HepG2 (cell line): ENCODE results near the gene TOMM40L. TPM values are rescaled to one million over a fixed set of nuclear protein-coding genes. Genes with fewer than 3 reads are reported as not detected.

ENCODE experiments used
- ATAC-seq: fragments of 200-7000 bp; cut with Tn5 transposase; 3 replicates; pipeline ENCODE4 v1.9.1; 2020; ENCODE audit warnings: mild to moderate bottlenecking, moderate library complexity
- BruUV-seq: library from RNA; stranded (reverse); fragments of 400-500 nt; replicated peaks from 2 replicates; lab custom pipeline; 2021; lab: Mats Ljungman, UMichigan
- CTCF ChIA-PET: fragments of 300-600 bp; formaldehyde crosslinking; extraction: SDS; loops from one replicate; lab custom pipeline; 2021; ENCODE audit warnings: low total read pairs, inconsistent platforms, low intra/inter-chr PET ratio; lab: Yijun Ruan, JAX
- POLR2A ChIA-PET: fragments of 350-600 bp; sonication (Branson Sonifier 250); formaldehyde crosslinking; loops from one replicate; lab custom pipeline; 2020; ENCODE audit warnings: antibody characterized with exemption, inconsistent platforms; lab: Yijun Ruan, JAX
- DNase-seq: peaks from one replicate; pipeline ENCODE4 v3.0.0-alpha.2; 2015; ENCODE audit warnings: low spot score
- FAIRE-seq: peaks from 3 replicates; lab custom pipeline; 2011; peaks lifted over from hg19 to GRCh38; lab: Jason Lieb, UNC
- H2AFZ ChIP-seq: one replicate; pipeline ENCODE4 v1.6.1; 2011; ENCODE audit warnings: low read length, inconsistent platforms
- H3K27ac ChIP-seq: fragments of 300-600 bp; 3 replicates; pipeline ENCODE4 v1.8.0; 2011; ENCODE audit warnings: mixed run types, mild to moderate bottlenecking, mixed read lengths, low read length, inconsistent platforms; ENCODE audit not compliant: insufficient read depth; ENCODE audit errors: extremely low read length
- H3K27me3 ChIP-seq, 2 experiments: fragments of 200-600 bp in 1 of 2; 2 replicates in 1 of 2; 3 replicates in 1 of 2; pipeline versions ENCODE4 v1.6.0 to v1.8.0; 2011; ENCODE audit warnings: low read length in 2 of 2, mild to moderate bottlenecking in 2 of 2, moderate library complexity in 2 of 2, inconsistent platforms in 1 of 2; ENCODE audit not compliant: insufficient read depth in 2 of 2, control insufficient read depth in 1 of 2
- H3K36me3 ChIP-seq, 2 experiments: fragments of 200-600 bp in 1 of 2; replicated peaks in 1 of 2; 2 replicates in 1 of 2; 3 replicates in 1 of 2; pipeline versions ENCODE4 v1.5.1 to v1.8.0; 2011; ENCODE audit warnings: low read length in 2 of 2, inconsistent platforms in 1 of 2; ENCODE audit not compliant: insufficient read depth in 2 of 2, control insufficient read depth in 1 of 2
- H3K4me1 ChIP-seq: 2 replicates; pipeline ENCODE4 v1.5.1; 2012; ENCODE audit warnings: low read length, inconsistent platforms; ENCODE audit not compliant: insufficient read depth
- H3K4me2 ChIP-seq: 2 replicates; pipeline ENCODE4 v1.6.0; 2011; ENCODE audit warnings: low read depth, low read length, inconsistent platforms
- H3K4me3 ChIP-seq, 3 experiments: fragments of 200-600 bp in 1 of 3; sonication (generic), shearing (Covaris generic) in 1 of 3; replicated peaks in 1 of 3; 2 replicates each; pipeline ENCODE4 v1.5.1; 2011 to 2016; ENCODE audit warnings: low read length in 3 of 3, inconsistent platforms in 2 of 3, low read depth in 2 of 3, mild to moderate bottlenecking in 2 of 3, control low read depth in 1 of 3, mixed read lengths in 1 of 3; ENCODE audit not compliant: insufficient read depth in 1 of 3
- H3K79me2 ChIP-seq: one replicate; pipeline ENCODE4 v1.6.1; 2011; ENCODE audit warnings: low read length, inconsistent platforms; ENCODE audit not compliant: insufficient read depth
- H3K9ac ChIP-seq: 2 replicates; pipeline ENCODE4 v1.6.0; 2011; ENCODE audit warnings: mild to moderate bottlenecking, low read depth, low read length, inconsistent platforms; ENCODE audit not compliant: insufficient read depth
- H3K9me3 ChIP-seq: 2 replicates; pipeline ENCODE4 v1.5.1; 2012; ENCODE audit warnings: mild to moderate bottlenecking, low read length
- H4K20me1 ChIP-seq: 2 replicates; pipeline ENCODE4 v1.6.0; 2011; ENCODE audit warnings: inconsistent platforms, mild to moderate bottlenecking, low read length, moderate library complexity; ENCODE audit not compliant: insufficient read depth
- AGO1 ChIP-seq: fragments of 200-400 bp; formaldehyde crosslinking; IDR thresholded peaks from 2 replicates; pipeline ENCODE4 v1.6.1; 2017; ENCODE audit warnings: mild to moderate bottlenecking, low read depth, low read length, moderate library complexity; ENCODE audit not compliant: poor library complexity, severe bottlenecking
- DMTF1 ChIP-seq: sonication (generic); formaldehyde crosslinking; IDR thresholded peaks from 2 replicates; pipeline ENCODE4 v1.4.0; 2020; ENCODE audit warnings: mild to moderate bottlenecking, missing genetic modification reagents
- HDAC2 ChIP-seq: sonication (generic); formaldehyde crosslinking; IDR thresholded peaks from 2 replicates; pipeline ENCODE4 v1.4.0; 2020; ENCODE audit warnings: missing genetic modification reagents
- IKZF4 ChIP-seq: sonication (generic); formaldehyde crosslinking; IDR thresholded peaks from 2 replicates; pipeline ENCODE4 v1.5.1; 2020; ENCODE audit warnings: borderline replicate concordance, mild to moderate bottlenecking, low read depth, missing genetic modification reagents; ENCODE audit errors: not compliant biosample characterization
- SRSF4 ChIP-seq: fragments of 200-400 bp; formaldehyde crosslinking; IDR thresholded peaks from one replicate; pipeline ENCODE4 v1.6.1; 2018; ENCODE audit warnings: mild to moderate bottlenecking, low read depth, low read length, moderate library complexity; ENCODE audit not compliant: poor library complexity, severe bottlenecking
- TCF7 ChIP-seq: sonication (generic); IDR thresholded peaks from 2 replicates; pipeline ENCODE4 v1.6.1; 2016; ENCODE audit warnings: antibody characterized with exemption, low read depth
- TERF1 ChIP-seq: sonication (generic); formaldehyde crosslinking; IDR thresholded peaks from 2 replicates; pipeline ENCODE4 v1.8.0; 2022; ENCODE audit warnings: mild to moderate bottlenecking, missing genetic modification reagents, moderate library complexity
- ZBED4 ChIP-seq: sonication (generic); formaldehyde crosslinking; IDR thresholded peaks from 2 replicates; pipeline ENCODE4 v1.4.0; 2020; ENCODE audit warnings: missing genetic modification reagents, borderline replicate concordance
- ZNF224 ChIP-seq: sonication (generic); formaldehyde crosslinking; IDR thresholded peaks from 2 replicates; pipeline ENCODE4 v1.5.0; 2020; ENCODE audit warnings: mild to moderate bottlenecking, missing genetic modification reagents
- ZNF883 ChIP-seq: sonication (generic); formaldehyde crosslinking; IDR thresholded peaks from 2 replicates; pipeline ENCODE4 v1.5.1; 2020; ENCODE audit warnings: mild to moderate bottlenecking, missing genetic modification reagents; ENCODE audit errors: not compliant biosample characterization
- WGBS: methylation state at CpG from one replicate; pipeline ENCODE4 v1.1.6; 2017; ENCODE audit warnings: low lambda C conversion rate; 5-methylcytosine and 5-hydroxymethylcytosine counted together
- in situ Hi-C: cut with HindIII; loops from 2 replicates; pipeline ENCODE4 v1.10.0; 2017; ENCODE audit warnings: low pct_unique_long_range_greater_than_20kb; ENCODE audit not compliant: extremely low pct_ligation_motif_present
- intact Hi-C: fragments of 100-400 bp; cut with micrococcal nuclease; formaldehyde crosslinking; loops from one replicate; pipeline ENCODE4 v1.10.0; 2022; ENCODE audit not compliant: unreplicated experiment
- polyA plus RNA-seq, 8 experiments: library from polyadenylated mRNA; depleted of rRNA in 3 of 8; stranded (reverse) in 7 of 8; unstranded in 1 of 8; fragments of >200 nt; fragmentation: Illumina TruSeq in 4 of 8; extraction: Trizol in 4 of 8; gene quantifications; 2 replicates each; pipeline versions ENCODE4 v1.2.1 to v1.2.3, GENCODE V29; 2011 to 2016; ENCODE audit warnings: low read depth in 4 of 8, missing spikeins in 1 of 8, mixed read lengths in 1 of 8; ENCODE audit not compliant: insufficient read depth in 1 of 8
- total RNA-seq, 5 experiments: library from RNA; depleted of rRNA; stranded (reverse); fragments of >200 nt; fragmentation: Illumina TruSeq; extraction: Trizol; gene quantifications; 2 replicates each; pipeline ENCODE4 v1.2.3, GENCODE V29; 2016; ENCODE audit warnings: low read depth in 1 of 5

Gene TOMM40L
- total and polyA plus RNA-seq, 2 of the 13 experiments (the other 11 are each of a cell fraction or from before 2014, with no cell fraction given) = 14.1 to 26.2 TPM

DNA sequence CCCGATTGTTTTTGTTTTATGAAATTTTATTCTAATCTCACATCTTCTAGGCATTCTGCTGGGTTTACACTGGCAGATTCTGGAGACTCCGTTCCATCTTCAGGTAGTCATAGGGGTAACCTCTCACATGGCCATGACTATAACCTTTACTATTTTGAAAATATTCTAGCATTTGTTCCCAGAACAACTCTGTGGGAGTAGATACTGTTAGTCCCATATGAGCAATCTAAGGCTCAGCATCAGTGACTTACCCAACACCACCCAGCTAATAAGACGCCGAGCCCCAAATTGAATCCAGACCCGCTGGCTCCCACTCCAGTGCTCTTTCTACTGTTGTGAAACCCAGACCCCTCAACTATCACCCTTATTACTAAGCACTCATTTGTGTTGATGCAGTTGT lies 36.8 kb upstream of the TOMM40L start:
- in situ Hi-C loops = no loop called here
- CTCF ChIA-PET = no interaction called here
- WGBS = 62% methylated on average over 5 of the region's 5 CpGs

GRCh38 chr1:161190962-161191521 lies 34.8 kb upstream of the TOMM40L start:
- in situ Hi-C loops = no loop called here
- H4K20me1 ChIP-seq = no peaks in the 10 kb centered on the region
- TF ChIP-seq AGO1 = no peak
- TF ChIP-seq ZNF883 (CRISPR knock-in tag) = no peak
- no peak for TF ChIP-seq ZNF224 (CRISPR knock-in tag)
- TF ChIP-seq DMTF1 (CRISPR knock-in tag) = no peak
- TF ChIP-seq SRSF4 = no peak
- TF ChIP-seq ZBED4 (CRISPR knock-in tag) = no peak
- TF ChIP-seq TERF1 (CRISPR knock-in tag) = no peak
- no peak for TF ChIP-seq IKZF4
- TF ChIP-seq HDAC2 (CRISPR knock-in tag) = no peak

More for the DNA sequence above, 36.8 kb upstream of the TOMM40L start:
- DNase-seq = no peak
- no peak overlapping the region for H3K27ac ChIP-seq
- H3K9me3 ChIP-seq = no peaks in the 10 kb centered on the region
- no peaks in the 10 kb centered on the region for H3K27me3 ChIP-seq
- no peaks in the 10 kb centered on the region for H3K79me2 ChIP-seq
- no peaks in the 10 kb centered on the region; a peak in 1 of 5 replicates for H3K36me3 ChIP-seq
- BruUV-seq = no TSS peak
- TF ChIP-seq TCF7 = no peak
- no peak for FAIRE-seq
- H4K20me1 ChIP-seq = no peaks in the 10 kb centered on the region
- peaks cover 26% of the 10 kb centered on the region for H3K4me1 ChIP-seq
- no peak for ATAC-seq
- intact Hi-C loops = no loop called here
- POLR2A ChIA-PET = no interaction called here
- H3K4me3 ChIP-seq = no peak overlapping the region
- H3K4me2 ChIP-seq = no peak overlapping the region
- no peak overlapping the region for H3K9ac ChIP-seq
- H2AFZ ChIP-seq = no peak overlapping the region

More at GRCh38 chr1:161190962-161191521, 34.8 kb upstream of the TOMM40L start:
- H3K4me2 ChIP-seq = no peak overlapping the region
- no peaks in the 10 kb centered on the region for H3K9me3 ChIP-seq
- no peak overlapping the region for H2AFZ ChIP-seq
- 88% methylated on average over 17 of the region's 22 CpGs for WGBS
- H3K79me2 ChIP-seq = no peaks in the 10 kb centered on the region
- intact Hi-C loops = no loop called here
- no peak for FAIRE-seq
- ChIA-PET CTCF (no interaction called here), POLR2A (no interaction called here)
- H3K27ac ChIP-seq = no peak overlapping the region
- no peaks in the 10 kb centered on the region; a peak in 1 of 5 replicates for H3K36me3 ChIP-seq
- H3K27me3 ChIP-seq = no peaks in the 10 kb centered on the region
- H3K9ac ChIP-seq = no peak overlapping the region
- no peak for ATAC-seq
- peaks cover 26% of the 10 kb centered on the region for H3K4me1 ChIP-seq
- H3K4me3 ChIP-seq = no peak overlapping the region
- BruUV-seq = no TSS peak
- no peak for DNase-seq
